CD14-positive monocyte (primary cell): Measurements from ENCODE around the gene DPF3. TPM values are rescaled to one million over a fixed set of nuclear protein-coding genes. Genes with fewer than 3 reads are reported as not detected.

ENCODE experiments used
- DNase-seq, 3 donors: peaks; one replicate each; pipeline ENCODE4 v3.0.0-alpha.2; 2011 to 2022
- H2AFZ ChIP-seq: 2 replicates; pipeline ENCODE4 v1.6.0; 2012; ENCODE audit warnings: mild to moderate bottlenecking, low read depth, low read length, inconsistent platforms; ENCODE audit not compliant: insufficient read depth, poor library complexity, severe bottlenecking
- H3K27ac ChIP-seq, 2 donors: 1 replicate in 1 of 2; 2 replicates in 1 of 2; pipeline ENCODE4 v1.5.1; 2012 to 2013; ENCODE audit warnings: low read length in 2 of 2, control low read depth in 1 of 2, inconsistent platforms in 1 of 2, low read depth in 1 of 2, mild to moderate bottlenecking in 1 of 2
- H3K27me3 ChIP-seq, 2 donors: one replicate each; pipeline versions ENCODE4 v1.6.0 to v1.6.1; 2011 to 2013; ENCODE audit warnings: low read length in 2 of 2; ENCODE audit not compliant: control insufficient read depth in 2 of 2, insufficient read depth in 2 of 2
- H3K36me3 ChIP-seq, 2 donors: replicated peaks in 1 of 2; 1 replicate in 1 of 2; 2 replicates in 1 of 2; pipeline versions ENCODE4 v1.5.1 to v1.6.1; 2012 to 2013; ENCODE audit warnings: low read length in 2 of 2, control low read depth in 1 of 2, inconsistent platforms in 1 of 2, mild to moderate bottlenecking in 1 of 2; ENCODE audit not compliant: insufficient read depth in 2 of 2, control insufficient read depth in 1 of 2
- H3K4me1 ChIP-seq, 2 donors: 1 replicate in 1 of 2; 2 replicates in 1 of 2; pipeline versions ENCODE4 v1.5.1 to v1.6.1; 2012 to 2013; ENCODE audit warnings: low read length in 2 of 2, control low read depth in 1 of 2, inconsistent platforms in 1 of 2, mild to moderate bottlenecking in 1 of 2, moderate library complexity in 1 of 2; ENCODE audit not compliant: insufficient read depth in 2 of 2, control insufficient read depth in 1 of 2
- H3K4me2 ChIP-seq: replicated peaks from 2 replicates; pipeline ENCODE3; 2012; ENCODE audit warnings: low read length, moderate library complexity, mild to moderate bottlenecking; ENCODE audit not compliant: poor library complexity, severe bottlenecking; ENCODE audit errors: extremely low read depth
- H3K4me3 ChIP-seq, 3 experiments: fragments of 200-600 bp in 1 of 3; sonication (generic) in 1 of 3; replicated peaks in 1 of 3; 1 replicate in 2 of 3; 2 replicates in 1 of 3; pipeline ENCODE4 v1.5.1; 2011 to 2013; ENCODE audit warnings: low read length in 3 of 3, mild to moderate bottlenecking in 3 of 3, control low read depth in 2 of 3, low read depth in 2 of 3, inconsistent platforms in 1 of 3, moderate library complexity in 1 of 3
- H3K79me2 ChIP-seq: 2 replicates; pipeline ENCODE4 v1.6.0; 2012; ENCODE audit warnings: mild to moderate bottlenecking, control low read depth, inconsistent platforms, low read length, moderate library complexity; ENCODE audit not compliant: insufficient read depth
- H3K9ac ChIP-seq: 2 replicates; pipeline ENCODE4 v1.6.0; 2017; ENCODE audit warnings: low read length, mild to moderate bottlenecking; ENCODE audit not compliant: insufficient read depth, poor library complexity, severe bottlenecking
- H3K9me3 ChIP-seq, 2 donors: replicated peaks in 1 of 2; 1 replicate in 1 of 2; 2 replicates in 1 of 2; pipeline versions ENCODE4 v1.5.1 to v1.6.1; 2012 to 2013; ENCODE audit warnings: low read length in 2 of 2, control low read depth in 1 of 2; ENCODE audit not compliant: control insufficient read depth in 1 of 2, insufficient read depth in 1 of 2
- H4K20me1 ChIP-seq: 2 replicates; pipeline ENCODE4 v1.6.0; 2012; ENCODE audit warnings: mild to moderate bottlenecking, low read length, control low read depth, moderate library complexity; ENCODE audit not compliant: insufficient read depth
- H3K27ac Mint-ChIP-seq, 7 donors: one replicate each; pipeline ENCODE4 v1.8.0; 2020; ENCODE audit warnings: mild to moderate bottlenecking in 7 of 7, mixed read lengths in 7 of 7, moderate library complexity in 6 of 7, inconsistent platforms in 2 of 7
- H3K27me3 Mint-ChIP-seq, 3 donors: one replicate each; pipeline ENCODE4 v1.8.0; 2021 to 2022; ENCODE audit warnings: low read depth in 3 of 3, mild to moderate bottlenecking in 3 of 3, mixed read lengths in 3 of 3, moderate library complexity in 3 of 3, inconsistent platforms in 1 of 3
- H3K36me3 Mint-ChIP-seq, 2 donors: one replicate each; pipeline ENCODE4 v1.8.0; 2020; ENCODE audit warnings: mixed read lengths in 2 of 2, inconsistent platforms in 1 of 2, mild to moderate bottlenecking in 1 of 2
- H3K4me1 Mint-ChIP-seq: one replicate; pipeline ENCODE4 v1.8.0; 2020; ENCODE audit warnings: mild to moderate bottlenecking, mixed read lengths
- H3K4me3 Mint-ChIP-seq, 2 donors: one replicate each; pipeline ENCODE4 v1.8.0; 2020; ENCODE audit warnings: mild to moderate bottlenecking in 2 of 2, mixed read lengths in 2 of 2, moderate library complexity in 1 of 2
- H3K9me3 Mint-ChIP-seq, 7 donors: one replicate each; pipeline ENCODE4 v1.8.0; 2020 to 2022; ENCODE audit warnings: mixed read lengths in 7 of 7, mild to moderate bottlenecking in 6 of 7, moderate library complexity in 6 of 7, inconsistent platforms in 2 of 7
- CTCF ChIP-seq: fragments of 200-600 bp; IDR thresholded peaks from one replicate; pipeline ENCODE4 v1.8.0; 2022; ENCODE audit warnings: antibody characterized with exemption, mild to moderate bottlenecking
- WGBS: methylation state at CpG from one replicate; pipeline ENCODE4 v1.1.5; 2013; ENCODE audit warnings: missing lambda C conversion rate; ENCODE audit not compliant: insufficient coverage; 5-methylcytosine and 5-hydroxymethylcytosine counted together
- intact Hi-C, 2 donors: fragments of 100-400 bp; cut with micrococcal nuclease; formaldehyde crosslinking; loops; one replicate each; pipeline versions ENCODE4 v1.15.0 to v1.15.1; 2023
- polyA plus RNA-seq, 3 donors: library from polyadenylated mRNA; depleted of rRNA in 1 of 3; unstranded in 2 of 3; stranded (reverse) in 1 of 3; fragments of 300-500 nt in 2 of 3; fragments of >200 nt in 1 of 3; fragmentation: Illumina TruSeq in 2 of 3; gene quantifications; 1 replicate in 2 of 3; 2 replicates in 1 of 3; pipeline ENCODE4 v1.2.3, GENCODE V29; 2012 to 2021

Gene DPF3
- polyA plus RNA-seq, 3 donors, result 0.33 to 0.39 TPM; not detected in 1

GRCh38 chr14:72755766-72756165, 138.1 kb downstream of the DPF3 start:
- Mint-ChIP-seq H3K9me3 (peaks cover 17 to 29% (median 20%) of the 10 kb centered on the region in 7 donors), H3K4me1 (no peaks in the 10 kb centered on the region), H3K4me3 (no peak overlapping the region), H3K27me3 (peaks cover 3 to 7% (median 4%) of the 10 kb centered on the region in 3 donors), H3K36me3 (no peaks in the 10 kb centered on the region), H3K27ac (no peak overlapping the region)
- H3K9ac ChIP-seq, result no peak overlapping the region
- H3K79me2 ChIP-seq, result no peaks in the 10 kb centered on the region
- H3K9me3 ChIP-seq, result peaks cover 15 to 26% of the 10 kb centered on the region in 2 donors
- no peaks in the 10 kb centered on the region for H3K27me3 ChIP-seq
- no peaks in the 10 kb centered on the region for H4K20me1 ChIP-seq
- no peak overlapping the region for H3K27ac ChIP-seq
- H3K4me2 ChIP-seq, result no peak overlapping the region
- H3K4me1 ChIP-seq, result no peaks in the 10 kb centered on the region
- H3K36me3 ChIP-seq, result no peaks in the 10 kb centered on the region
- 100% methylated on average over 2 of the region's 3 CpGs for WGBS
- H2AFZ ChIP-seq, result no peak overlapping the region
- intact Hi-C loops, result no loop called here
- H3K4me3 ChIP-seq, result no peak overlapping the region
- no peak for DNase-seq
- no peak for TF ChIP-seq CTCF

- Histone ChIP-seq H3K27ac (no peak overlapping the region), H3K36me3 (no peaks in the 10 kb centered on the region), H3K4me3 (no peak overlapping the region), H3K79me2 (no peaks in the 10 kb centered on the region), H3K9me3 (peaks cover 12 to 19% of the 10 kb centered on the region in 2 donors), H3K9ac (no peak overlapping the region), H3K4me1 (no peaks in the 10 kb centered on the region), H4K20me1 (no peaks in the 10 kb centered on the region), H3K27me3 (no peaks in the 10 kb centered on the region), H2AFZ (no peak overlapping the region), H3K4me2 (no peak overlapping the region)
- H3K9me3 Mint-ChIP-seq, result peaks cover 14 to 25% (median 16%) of the 10 kb centered on the region in 7 donors
- 100% methylated on average over 1 of the region's 4 CpGs for WGBS
- H3K27me3 Mint-ChIP-seq, result peaks cover 3 to 7% (median 5%) of the 10 kb centered on the region in 3 donors
- DNase-seq, result no peak
- H3K36me3 Mint-ChIP-seq, result no peaks in the 10 kb centered on the region
- no peak overlapping the region for H3K27ac Mint-ChIP-seq
- no peak overlapping the region for H3K4me3 Mint-ChIP-seq
- intact Hi-C loops, result no loop called here
- TF ChIP-seq CTCF, result no peak
- H3K4me1 Mint-ChIP-seq, result no peaks in the 10 kb centered on the region
Observed at GRCh38 chr14:72754949-72755348, 139.0 kb downstream of the DPF3 start.
